OCI-LY1 (cell line): ENCODE results near the gene STT3B.

Experiments used
- H2AFZ ChIP-seq: fragments of 200-600 bp; sonication (generic), shearing (Covaris generic); 2 replicates; pipeline ENCODE4 v1.6.0; 2014; ENCODE audit warnings: antibody characterized with exemption, mild to moderate bottlenecking, low read length
- H3F3A ChIP-seq: fragments of 200-600 bp; sonication (generic), shearing (Covaris generic); 2 replicates; pipeline ENCODE4 v1.6.0; 2014; ENCODE audit warnings: mild to moderate bottlenecking, antibody characterized with exemption, low read length, moderate library complexity; ENCODE audit not compliant: insufficient read depth
- H3K27ac ChIP-seq: fragments of 200-600 bp; sonication (generic); 2 replicates; pipeline ENCODE4 v1.5.1; 2014; ENCODE audit warnings: low read length, mixed run types, mild to moderate bottlenecking, low read depth; ENCODE audit not compliant: poor library complexity, severe bottlenecking
- H3K27me3 ChIP-seq: fragments of 200-600 bp; sonication (generic); 2 replicates; pipeline ENCODE4 v1.6.0; 2014; ENCODE audit warnings: antibody characterized with exemption, mild to moderate bottlenecking, low read length, moderate library complexity; ENCODE audit not compliant: insufficient read depth
- H3K36me3 ChIP-seq: fragments of 200-600 bp; sonication (generic); 2 replicates; pipeline ENCODE4 v1.6.1; 2014; ENCODE audit warnings: mild to moderate bottlenecking, antibody characterized with exemption, low read length, moderate library complexity, mixed read lengths; ENCODE audit not compliant: insufficient read depth
- H3K4me1 ChIP-seq: fragments of 200-600 bp; sonication (generic); 2 replicates; pipeline ENCODE4 v1.5.1; 2014; ENCODE audit warnings: mild to moderate bottlenecking, low read length, moderate library complexity; ENCODE audit not compliant: insufficient read depth, severe bottlenecking
- H3K4me2 ChIP-seq: fragments of 200-600 bp; sonication (generic), shearing (Covaris generic); 2 replicates; pipeline ENCODE4 v1.6.1; 2014; ENCODE audit warnings: low read length
- H3K4me3 ChIP-seq: fragments of 200-600 bp; sonication (generic); 2 replicates; pipeline ENCODE4 v1.5.1; 2014; ENCODE audit warnings: low read length, low read depth, mild to moderate bottlenecking, mixed read lengths; ENCODE audit not compliant: poor library complexity, severe bottlenecking
- H3K79me2 ChIP-seq: fragments of 200-600 bp; shearing (Covaris generic); 2 replicates; pipeline ENCODE4 v1.6.1; 2016; ENCODE audit warnings: mixed run types, low read length, mixed read lengths; ENCODE audit not compliant: insufficient read depth
- H3K9ac ChIP-seq: fragments of 200-600 bp; sonication (generic), shearing (Covaris generic); 2 replicates; pipeline ENCODE4 v1.6.1; 2014; ENCODE audit warnings: mild to moderate bottlenecking, low read length, mixed read lengths
- H3K9me2 ChIP-seq: fragments of 200-600 bp; sonication (generic), shearing (Covaris generic); 2 replicates; pipeline ENCODE4 v1.6.1; 2014; ENCODE audit warnings: low read depth, mild to moderate bottlenecking, low read length, mixed read lengths
- H3K9me3 ChIP-seq: fragments of 200-600 bp; shearing (Covaris generic); 2 replicates; pipeline ENCODE4 v1.6.1; 2014; ENCODE audit warnings: low read length, mixed read lengths
- H4K20me1 ChIP-seq: fragments of 200-600 bp; sonication (generic), shearing (Covaris generic); 2 replicates; pipeline ENCODE4 v1.6.0; 2016; ENCODE audit warnings: mild to moderate bottlenecking, low read length; ENCODE audit not compliant: insufficient read depth
- CTCF ChIP-seq: fragments of 200-600 bp; sonication (generic), shearing (Covaris generic); IDR thresholded peaks from 2 replicates; pipeline ENCODE4 v1.5.1; 2017; ENCODE audit warnings: mild to moderate bottlenecking, antibody characterized with exemption, low read length, moderate library complexity, mixed read lengths
- EZH2 ChIP-seq: fragments of 200-600 bp; sonication (generic), shearing (Covaris generic); IDR thresholded peaks from 2 replicates; pipeline ENCODE4 v1.8.0; 2017; ENCODE audit warnings: borderline replicate concordance, mixed run types, mild to moderate bottlenecking, antibody characterized with exemption, low read length, moderate library complexity, mixed read lengths

STT3B gene

GRCh38 chr3:31664031-31664430 lies 131.3 kb downstream of the STT3B start:
- Histone ChIP-seq H2AFZ (no peak overlapping the region), H3F3A (no peaks in the 10 kb centered on the region), H3K36me3 (peaks cover 86% of the 10 kb centered on the region), H3K79me2 (no peaks in the 10 kb centered on the region), H3K27ac (no peak overlapping the region), H3K27me3 (no peaks in the 10 kb centered on the region), H3K4me3 (no peak overlapping the region), H3K9me3 (no peaks in the 10 kb centered on the region), H3K9me2 (no peaks in the 10 kb centered on the region), H3K4me2 (no peak overlapping the region), H3K4me1 (no peaks in the 10 kb centered on the region), H4K20me1 (no peaks in the 10 kb centered on the region), H3K9ac (no peak overlapping the region)
- TF ChIP-seq CTCF, result no peak

- no peaks in the 10 kb centered on the region for H3K9me3 ChIP-seq
- H3K9me2 ChIP-seq, result no peaks in the 10 kb centered on the region
- H3K4me2 ChIP-seq, result no peak overlapping the region
- H3F3A ChIP-seq, result no peaks in the 10 kb centered on the region
- H3K79me2 ChIP-seq, result no peaks in the 10 kb centered on the region
- H3K27me3 ChIP-seq, result no peaks in the 10 kb centered on the region
- H4K20me1 ChIP-seq, result no peaks in the 10 kb centered on the region
- no peak overlapping the region for H3K27ac ChIP-seq
- no peak for TF ChIP-seq EZH2
- TF ChIP-seq CTCF, result no peak
- H3K4me3 ChIP-seq, result no peak overlapping the region
- peaks cover 81% of the 10 kb centered on the region for H3K36me3 ChIP-seq
- H3K9ac ChIP-seq, result no peak overlapping the region
- H2AFZ ChIP-seq, result no peak overlapping the region
- H3K4me1 ChIP-seq, result no peaks in the 10 kb centered on the region
Measured at GRCh38 chr3:31667582-31667981, 134.9 kb downstream of the STT3B start.

- no peaks in the 10 kb centered on the region for H4K20me1 ChIP-seq
- no peaks in the 10 kb centered on the region for H3K9me2 ChIP-seq
- H3K9ac ChIP-seq, result no peak overlapping the region
- no peaks in the 10 kb centered on the region for H3K27me3 ChIP-seq
- H3K9me3 ChIP-seq, result no peaks in the 10 kb centered on the region
- H3K4me3 ChIP-seq, result no peak overlapping the region
- H3K36me3 ChIP-seq, result peaks cover 82% of the 10 kb centered on the region
- no peak overlapping the region for H3K27ac ChIP-seq
- H3K4me1 ChIP-seq, result no peaks in the 10 kb centered on the region
- TF ChIP-seq CTCF (no peak), EZH2 (no peak)
- H3K4me2 ChIP-seq, result no peak overlapping the region
- H3K79me2 ChIP-seq, result no peaks in the 10 kb centered on the region
- no peak overlapping the region for H2AFZ ChIP-seq
- H3F3A ChIP-seq, result no peaks in the 10 kb centered on the region
Measured at GRCh38 chr3:31668242-31668641, 135.5 kb downstream of the STT3B start.
